HG03521 (cell line): Measurements from ENCODE around the gene IFNG-AS1.

Experiments
- ATAC-seq: cut with Tn5 transposase; IDR thresholded peaks from one replicate; pipeline ENCODE4 v1.9.1; 2021; ENCODE audit warnings: mild to moderate bottlenecking, moderate library complexity; ENCODE audit not compliant: unreplicated experiment

Gene IFNG-AS1

GRCh38 chr12:68034567-68034966, 45.3 kb downstream of the IFNG-AS1 start:
- ATAC-seq: no peak

- no peak for ATAC-seq
Observed at GRCh38 chr12:68036642-68037041, 47.4 kb downstream of the IFNG-AS1 start.

GRCh38 chr12:68037616-68038255, 48.5 kb downstream of the IFNG-AS1 start:
- ATAC-seq: no peak

- no peak for ATAC-seq
Observed at GRCh38 chr12:68038650-68039049, 49.4 kb downstream of the IFNG-AS1 start.

GRCh38 chr12:68040450-68041075, 51.3 kb downstream of the IFNG-AS1 start:
- no peak for ATAC-seq

GRCh38 chr12:68042212-68042699, 53.0 kb downstream of the IFNG-AS1 start:
- ATAC-seq: peak; percentile 61

- no peak for ATAC-seq
Observed at GRCh38 chr12:68043435-68043834, 54.2 kb downstream of the IFNG-AS1 start.

GRCh38 chr12:68048648-68049297, 59.5 kb downstream of the IFNG-AS1 start:
- no peak for ATAC-seq

- ATAC-seq: no peak
Observed at GRCh38 chr12:68056300-68056699, 67.1 kb downstream of the IFNG-AS1 start.

- no peak for ATAC-seq
Observed at GRCh38 chr12:68063900-68064590, 74.8 kb downstream of the IFNG-AS1 start.

GRCh38 chr12:68065163-68065562, 75.9 kb downstream of the IFNG-AS1 start:
- no peak for ATAC-seq

GRCh38 chr12:68065687-68066086, 76.4 kb downstream of the IFNG-AS1 start:
- no peak for ATAC-seq

GRCh38 chr12:68067762-68068376, 78.6 kb downstream of the IFNG-AS1 start:
- no peak for ATAC-seq

GRCh38 chr12:68069275-68069674, 80.0 kb downstream of the IFNG-AS1 start:
- ATAC-seq: no peak
